GM12873 (cell line): Measurements from ENCODE around the gene LTF.
A peak's percentile ranks its signal among the peaks of the same experiment; 100 is the strongest.

ENCODE experiments used
- CTCF ChIP-seq: IDR thresholded peaks from 2 replicates; pipeline ENCODE4 v1.5.1; 2012; ENCODE audit warnings: low read depth, mild to moderate bottlenecking, moderate library complexity, low read length, control low read depth; ENCODE audit not compliant: insufficient read depth; ENCODE audit errors: missing control alignments

The LTF gene

DNA sequence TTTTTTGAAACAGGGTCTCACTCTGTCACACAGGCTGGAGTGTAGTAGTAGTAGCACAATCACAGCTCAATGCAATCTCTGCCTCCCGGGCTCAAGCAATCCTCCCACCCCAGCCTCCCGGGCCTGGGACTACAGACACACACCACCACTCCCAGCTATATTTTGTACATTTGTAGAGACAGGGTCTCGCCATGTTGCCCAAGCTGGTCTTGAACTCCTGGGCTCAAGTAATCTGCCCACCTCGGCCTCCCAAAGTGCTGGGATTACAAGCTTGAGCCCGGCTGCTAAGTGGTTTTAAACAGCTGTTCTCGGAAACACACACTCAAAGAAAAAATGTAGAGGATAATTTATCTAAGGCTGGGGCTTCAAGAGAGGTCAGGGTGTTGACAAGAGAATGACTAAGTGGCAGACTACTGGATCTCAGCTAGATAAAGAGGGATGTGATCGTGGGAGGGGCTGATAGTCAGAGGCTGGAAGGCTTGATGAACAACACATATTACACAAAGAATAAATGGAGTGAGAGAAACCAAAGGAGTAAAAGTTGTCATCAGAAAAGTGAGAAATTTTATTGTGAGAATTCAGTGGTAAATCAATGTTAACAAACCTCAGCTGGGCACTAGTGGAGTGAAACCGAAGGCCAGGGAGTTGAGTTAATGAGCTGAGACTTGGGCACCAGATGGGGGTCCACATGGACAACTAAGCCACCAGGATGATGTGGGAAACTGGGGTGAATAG lies 64.5 kb downstream of the LTF start:
- no peak for TF ChIP-seq CTCF

- no peak for TF ChIP-seq CTCF
Measured at GRCh38 chr3:46399557-46399956, 65.1 kb downstream of the LTF start.

- TF ChIP-seq CTCF, result no peak
Measured at GRCh38 chr3:46399098-46399497, 65.6 kb downstream of the LTF start.

DNA sequence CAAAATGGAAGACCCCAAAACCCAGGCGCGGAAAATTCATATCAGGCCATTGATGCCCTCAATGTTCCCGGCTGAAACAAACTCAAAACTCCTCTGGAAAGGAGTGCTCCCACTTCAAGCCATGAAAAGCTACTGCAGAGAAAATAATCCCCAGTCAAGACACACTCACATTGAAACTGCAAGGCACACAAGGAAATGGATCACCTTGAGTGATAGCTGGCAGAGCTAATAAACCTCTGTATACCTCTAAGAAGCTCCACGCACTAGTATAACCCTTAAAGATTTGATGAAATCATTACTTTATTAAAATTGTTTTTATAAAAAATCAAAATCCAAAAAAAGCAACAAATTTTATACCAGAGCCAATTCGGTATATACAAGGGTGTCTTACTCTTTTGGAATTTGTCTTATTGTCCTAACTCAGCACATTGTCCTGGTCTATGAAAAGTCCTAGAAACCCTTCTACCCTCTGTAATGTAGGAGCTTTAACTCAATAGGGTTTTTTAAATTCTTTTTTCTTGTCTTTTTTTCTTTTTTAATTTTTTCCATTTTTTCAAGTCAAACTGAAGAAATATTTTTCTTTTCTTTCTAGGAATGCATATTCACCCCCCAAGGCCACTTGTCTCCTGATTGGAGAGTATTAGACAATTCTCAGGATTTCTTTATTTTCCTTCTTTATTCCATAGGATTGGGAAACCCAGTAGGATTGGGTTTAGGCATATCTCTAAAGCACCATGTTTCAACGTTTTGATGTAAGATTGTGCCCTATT lies 66.3 kb downstream of the LTF start:
- no peak for TF ChIP-seq CTCF

GRCh38 chr3:46397111-46397510 lies 67.6 kb downstream of the LTF start:
- no peak for TF ChIP-seq CTCF

DNA sequence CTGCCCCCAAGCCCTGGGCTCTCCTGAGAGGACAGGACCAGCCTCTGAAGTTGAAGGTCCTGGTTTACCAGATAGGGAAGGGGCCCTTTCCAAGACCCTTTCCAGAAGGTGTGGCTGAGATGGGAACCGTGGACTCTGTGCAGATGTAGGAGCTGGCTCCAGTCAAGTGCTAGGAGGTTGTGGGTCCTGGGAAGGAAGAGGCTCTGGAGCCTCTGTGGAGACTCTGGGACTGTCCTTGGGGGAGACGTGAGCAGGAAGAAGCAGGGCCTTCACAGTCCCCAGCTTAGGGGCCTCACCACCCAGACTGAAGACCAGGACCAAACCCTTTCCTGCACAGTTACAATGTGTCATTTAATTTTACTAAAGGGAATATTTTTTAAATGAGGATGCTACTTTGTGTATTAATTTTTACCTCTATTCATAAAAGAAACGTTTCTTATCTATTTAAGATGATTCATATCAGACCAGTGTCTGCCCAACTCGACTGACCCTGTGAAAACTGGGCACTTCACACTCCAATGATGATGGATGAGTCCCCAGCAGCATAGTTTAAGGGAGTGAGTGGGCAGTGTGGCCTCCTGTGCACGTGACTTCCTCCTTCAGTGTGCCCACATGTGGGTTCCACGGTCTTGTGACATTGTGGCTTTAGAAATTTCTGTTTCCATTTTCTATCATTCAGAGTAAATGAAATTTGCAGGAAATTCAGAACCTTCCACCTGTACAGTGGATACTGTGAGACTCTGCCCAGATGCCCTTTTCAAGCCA lies 68.8 kb downstream of the LTF start:
- no peak for TF ChIP-seq CTCF

GRCh38 chr3:46395210-46395661 lies 69.5 kb downstream of the LTF start:
- peak; percentile 34 for TF ChIP-seq CTCF
